GM10266 (cell line): ENCODE measurements around the gene TNNI3K.

Source experiments
- DNase-seq: peaks from one replicate; pipeline ENCODE4 v3.0.0; 2012; ENCODE audit errors: extremely low spot score
- TF ChIP-seq, protein P1 (sequence below): IDR thresholded peaks from 2 replicates; pipeline ENCODE4 v1.5.1; 2012; ENCODE audit warnings: mild to moderate bottlenecking, low read depth; ENCODE audit not compliant: control insufficient read depth, insufficient read depth; ENCODE audit errors: missing control alignments

The TNNI3K gene

DNA sequence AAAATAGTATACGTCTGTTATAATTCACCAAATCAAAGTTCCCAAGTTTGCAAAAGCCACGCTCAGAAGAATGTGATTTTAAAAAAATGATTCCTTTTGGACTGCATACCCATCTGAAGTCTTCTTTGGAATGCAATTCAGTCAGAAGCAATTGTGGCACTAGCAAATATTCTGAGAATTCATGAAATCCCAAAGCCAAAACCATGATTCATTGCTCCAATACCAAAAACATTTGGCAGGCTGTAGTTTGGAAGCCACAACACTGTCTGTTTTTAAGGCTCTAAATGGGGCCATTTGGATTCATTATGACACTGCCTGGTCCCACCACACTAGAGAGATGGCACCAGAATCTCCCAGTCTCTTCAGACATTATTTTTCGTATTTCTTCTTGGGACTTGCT is 299.1 kb downstream of the TNNI3K start:
- no peak for DNase-seq
- TF ChIP-seq, protein P1, sequence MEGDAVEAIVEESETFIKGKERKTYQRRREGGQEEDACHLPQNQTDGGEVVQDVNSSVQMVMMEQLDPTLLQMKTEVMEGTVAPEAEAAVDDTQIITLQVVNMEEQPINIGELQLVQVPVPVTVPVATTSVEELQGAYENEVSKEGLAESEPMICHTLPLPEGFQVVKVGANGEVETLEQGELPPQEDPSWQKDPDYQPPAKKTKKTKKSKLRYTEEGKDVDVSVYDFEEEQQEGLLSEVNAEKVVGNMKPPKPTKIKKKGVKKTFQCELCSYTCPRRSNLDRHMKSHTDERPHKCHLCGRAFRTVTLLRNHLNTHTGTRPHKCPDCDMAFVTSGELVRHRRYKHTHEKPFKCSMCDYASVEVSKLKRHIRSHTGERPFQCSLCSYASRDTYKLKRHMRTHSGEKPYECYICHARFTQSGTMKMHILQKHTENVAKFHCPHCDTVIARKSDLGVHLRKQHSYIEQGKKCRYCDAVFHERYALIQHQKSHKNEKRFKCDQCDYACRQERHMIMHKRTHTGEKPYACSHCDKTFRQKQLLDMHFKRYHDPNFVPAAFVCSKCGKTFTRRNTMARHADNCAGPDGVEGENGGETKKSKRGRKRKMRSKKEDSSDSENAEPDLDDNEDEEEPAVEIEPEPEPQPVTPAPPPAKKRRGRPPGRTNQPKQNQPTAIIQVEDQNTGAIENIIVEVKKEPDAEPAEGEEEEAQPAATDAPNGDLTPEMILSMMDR, result no peak

DNA sequence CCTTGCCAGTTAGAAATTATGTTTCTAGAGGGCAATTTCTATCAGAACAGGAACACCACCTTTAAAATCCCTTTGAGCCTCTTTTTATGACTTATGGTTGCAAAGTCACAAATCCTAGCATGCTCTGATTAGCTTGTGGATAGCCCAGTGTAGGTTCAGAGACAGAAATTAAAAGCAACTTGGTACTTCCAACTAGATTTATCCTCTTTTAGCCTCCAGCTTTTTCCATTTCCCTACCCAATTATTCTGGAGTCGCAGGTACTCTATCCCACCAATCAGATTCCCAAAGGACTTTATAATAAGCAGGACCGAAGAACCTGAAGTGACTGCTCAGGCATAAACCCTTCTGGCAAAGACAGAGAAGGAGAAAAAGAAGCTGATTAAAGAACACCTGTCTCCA is 310.6 kb downstream of the TNNI3K start:
- TF ChIP-seq, protein P1, result no peak
- DNase-seq, result no peak

DNA sequence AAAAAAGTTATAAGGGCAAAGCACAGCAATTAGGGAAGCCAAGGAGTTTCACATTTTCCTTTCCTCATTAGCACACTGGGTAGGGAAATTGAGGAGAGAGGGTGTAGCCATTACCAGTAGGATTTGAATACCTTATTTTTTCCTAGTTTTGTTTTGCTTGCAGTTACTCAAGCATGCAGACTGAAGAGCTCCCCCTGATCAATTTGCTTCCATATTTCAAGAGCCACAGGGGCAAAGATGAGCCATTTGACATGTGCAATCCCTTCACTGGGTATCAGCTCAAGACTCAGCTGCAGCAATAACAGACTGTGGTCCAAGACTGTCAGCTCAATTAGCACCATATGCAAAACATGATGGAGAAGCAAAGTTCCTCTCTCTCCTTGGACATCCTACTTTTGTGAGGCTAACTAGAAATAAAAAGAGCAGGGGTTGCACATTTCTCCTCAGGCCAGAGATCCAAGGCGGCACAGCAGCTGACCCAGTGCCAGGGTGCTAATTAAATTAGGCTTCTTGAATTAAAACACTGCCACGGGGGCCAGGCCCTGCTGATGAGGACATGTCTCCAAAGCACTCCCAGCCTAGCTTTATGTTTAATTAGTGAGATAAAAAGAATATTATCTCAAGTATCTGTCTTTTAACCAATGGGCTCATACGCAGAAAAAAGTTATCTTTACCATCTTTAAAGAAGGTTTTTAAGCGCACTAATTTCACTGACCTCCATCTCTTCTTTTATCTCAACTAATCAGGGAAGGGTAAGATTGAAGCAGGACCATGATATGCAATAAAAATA is 314.0 kb downstream of the TNNI3K start:
- no peak for DNase-seq
- TF ChIP-seq, protein P1, result no peak

DNA sequence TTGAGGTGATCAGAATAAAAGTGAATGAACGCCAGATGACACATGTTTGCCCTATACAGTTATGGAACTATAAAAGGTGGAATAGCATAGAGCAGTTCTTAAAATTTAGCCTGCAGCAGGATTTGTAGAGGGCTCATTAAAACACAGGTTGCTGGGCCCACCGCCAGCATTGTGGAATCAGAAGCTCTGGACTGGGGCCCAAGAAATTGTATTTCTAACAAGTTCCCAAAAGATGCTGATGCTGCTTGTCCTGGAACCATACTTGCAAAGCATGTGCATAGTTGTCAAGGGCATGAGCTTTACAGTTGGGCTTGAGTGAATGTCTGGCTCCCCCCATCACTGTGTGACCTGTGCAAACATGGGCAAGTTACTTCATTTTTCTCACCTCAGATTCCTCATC is 314.7 kb downstream of the TNNI3K start:
- DNase-seq, result no peak
- TF ChIP-seq, protein P1, result no peak

DNA sequence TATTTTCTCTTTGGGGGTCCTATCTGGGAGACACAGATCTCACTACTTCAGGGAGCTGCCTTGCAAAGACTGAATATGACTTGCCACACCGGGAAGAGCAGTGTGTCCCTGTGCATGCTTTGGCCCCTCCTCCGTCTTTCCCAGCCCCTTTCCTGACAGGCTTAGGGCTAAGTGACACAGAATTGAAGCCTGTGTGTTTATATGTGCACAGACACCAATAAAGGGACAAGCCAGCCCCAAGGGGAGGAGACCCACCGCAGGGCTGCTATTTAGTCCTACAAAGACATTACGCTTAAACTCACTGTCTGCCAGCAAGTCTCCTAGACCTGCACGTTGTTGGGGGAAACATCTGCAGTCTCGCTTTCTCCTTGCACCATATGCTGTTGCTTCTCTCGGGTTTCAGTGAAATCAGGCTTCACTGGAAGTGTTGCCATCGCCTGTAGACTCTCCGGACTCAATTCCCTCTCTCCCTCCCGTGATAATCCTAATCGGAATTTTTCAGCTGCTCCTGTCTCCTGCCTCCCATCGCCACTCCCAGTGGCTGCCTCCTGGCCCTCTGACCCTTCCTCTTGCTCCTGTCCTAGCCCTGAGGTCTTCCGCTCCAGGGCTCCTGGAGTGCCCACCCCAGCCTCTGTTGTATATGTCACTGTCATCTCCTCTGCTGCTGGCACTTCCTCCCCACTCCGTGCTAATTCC is 335.8 kb downstream of the TNNI3K start:
- no peak for DNase-seq
- TF ChIP-seq, protein P1, result no peak

DNA sequence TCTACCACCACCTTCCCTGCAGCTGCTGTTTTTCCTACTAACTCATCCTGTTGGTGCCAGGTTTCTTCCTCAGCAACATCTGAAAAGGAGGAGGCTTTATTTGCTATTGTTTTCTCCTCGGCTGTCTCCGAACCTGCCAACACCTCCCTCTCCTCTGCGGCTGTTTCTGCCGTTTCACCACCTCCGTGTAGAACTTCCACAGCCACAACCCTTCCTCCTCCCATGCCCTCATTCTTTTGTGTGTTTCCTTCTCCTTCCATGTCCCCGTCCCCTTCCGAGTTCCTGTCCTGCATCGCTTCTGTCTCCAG is 336.3 kb downstream of the TNNI3K start:
- TF ChIP-seq, protein P1, result no peak
- DNase-seq, result no peak

DNA sequence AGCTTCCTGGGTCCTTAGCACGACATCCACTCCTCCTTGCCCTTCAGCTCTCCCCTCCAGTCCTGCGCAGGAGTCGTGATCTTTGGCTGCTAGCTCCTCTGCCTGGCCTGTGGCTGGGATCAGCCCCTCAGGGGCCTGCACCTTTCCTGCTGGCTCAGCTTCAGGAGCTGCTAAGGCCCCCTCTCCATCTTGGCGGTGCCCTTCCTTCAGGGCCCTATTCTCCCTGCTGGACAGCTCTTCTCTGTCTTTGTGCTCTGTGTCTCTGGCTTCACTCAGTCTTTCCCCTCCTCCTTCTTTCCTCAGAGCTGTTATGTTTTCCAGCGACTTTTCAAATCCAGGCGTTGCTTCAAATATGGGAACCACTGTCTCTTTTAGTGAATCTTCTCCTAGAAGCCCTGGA is 336.7 kb downstream of the TNNI3K start:
- TF ChIP-seq, protein P1, result no peak
- no peak for DNase-seq
